Esophagus muscularis mucosa (tissue), 4 donors: ENCODE results near the gene PNPLA6. TPM values are rescaled to one million over a fixed set of nuclear protein-coding genes. Genes with fewer than 3 reads are reported as not detected.

ENCODE experiments used
- DNase-seq: peaks from one replicate; pipeline ENCODE4 v3.0.0-alpha.2; 2017; ENCODE audit errors: extremely low spot score
- H3K27ac ChIP-seq, 4 donors: fragments of 200-600 bp; sonication (generic); replicated peaks in 1 of 4; 1 replicate in 3 of 4; 2 replicates in 1 of 4; pipeline ENCODE4 v1.5.1; 2016 to 2019; ENCODE audit warnings: mild to moderate bottlenecking in 1 of 4
- H3K27me3 ChIP-seq, 4 donors: fragments of 200-600 bp; sonication (generic); one replicate each; pipeline versions ENCODE4 v1.5.1 to v1.6.0; 2016 to 2019
- H3K36me3 ChIP-seq, 4 donors: fragments of 200-600 bp; sonication (generic); one replicate each; pipeline ENCODE4 v1.5.1; 2016 to 2019
- H3K4me1 ChIP-seq, 4 donors: fragments of 200-600 bp; sonication (generic); one replicate each; pipeline ENCODE4 v1.5.1; 2016 to 2019
- H3K4me3 ChIP-seq, 4 donors: fragments of 200-600 bp; sonication (generic); 1 replicate in 2 of 4; 2 replicates in 2 of 4; pipeline ENCODE4 v1.5.1; 2016 to 2019; ENCODE audit warnings: mild to moderate bottlenecking in 4 of 4, moderate library complexity in 1 of 4
- H3K9me3 ChIP-seq, 4 donors: fragments of 200-600 bp; sonication (generic); 1 replicate in 3 of 4; 2 replicates in 1 of 4; pipeline ENCODE4 v1.5.1; 2016 to 2019
- CTCF ChIP-seq, 3 experiments: fragments of 200-600 bp in 2 of 3; fragments of 450-650 bp in 1 of 3; sonication (generic) in 2 of 3; IDR thresholded peaks; one replicate each; pipeline ENCODE4 v1.5.1; 2017 to 2019; ENCODE audit warnings: antibody characterized with exemption in 3 of 3, mild to moderate bottlenecking in 2 of 3, moderate library complexity in 1 of 3
- EP300 ChIP-seq: sonication (generic); formaldehyde crosslinking; IDR thresholded peaks from one replicate; pipeline ENCODE4 v1.6.1; 2017; ENCODE audit warnings: antibody characterized with exemption
- POLR2A ChIP-seq: fragments of 450-650 bp; IDR thresholded peaks from one replicate; pipeline ENCODE4 v1.6.1; 2017; ENCODE audit warnings: antibody characterized with exemption, moderate library complexity, mild to moderate bottlenecking, low read depth
- POLR2AphosphoS5 ChIP-seq, 2 donors: sonication (generic); formaldehyde crosslinking; IDR thresholded peaks; one replicate each; pipeline ENCODE4 v1.6.1; 2017; ENCODE audit warnings: antibody characterized with exemption in 2 of 2
- WGBS: methylation state at CpG from one replicate; pipeline ENCODE4 v1.1.5; 2018; 5-methylcytosine and 5-hydroxymethylcytosine counted together
- intact Hi-C: fragments of 100-400 bp; cut with DNase I; formaldehyde crosslinking; loops from one replicate; pipeline ENCODE4 v1.15.1; 2023
- total RNA-seq, 4 donors: library from RNA; depleted of rRNA; stranded (reverse); fragments of >200 nt; gene quantifications; one replicate each; pipeline versions ENCODE4 v1.1.0 to v1.2.1, GENCODE V29; 2016

The PNPLA6 gene
- total RNA-seq, 4 donors from 2014 or later: 58.1 to 156 (median 85.7) TPM

GRCh38 chr19:7513809-7514642, 21.5 kb upstream of the PNPLA6 start:
- peak overlapping the region; percentile 87 to 93 (median 90) for H3K27ac ChIP-seq
- intact Hi-C loops: no loop called here
- peaks cover 0 to 2% (median under 1%) of the 10 kb centered on the region in 4 donors for H3K36me3 ChIP-seq
- H3K9me3 ChIP-seq: no peaks in the 10 kb centered on the region
- 91% methylated on average over 5 of the region's 5 CpGs for WGBS
- TF ChIP-seq CTCF (IDR thresholded peaks at IDR 0.05) (no peak), EP300 (no peak), POLR2AphosphoS5 (IDR thresholded peaks at IDR 0.05) (no peak), POLR2A (no peak)
- no peaks in the 10 kb centered on the region for H3K27me3 ChIP-seq
- H3K4me3 ChIP-seq: no peak overlapping the region
- no peak for DNase-seq
- H3K4me1 ChIP-seq: peaks cover 21 to 38% (median 37%) of the 10 kb centered on the region in 4 donors

- WGBS: 53% methylated on average over 13 of the region's 13 CpGs
- peak overlapping the region; percentile 77 to 91 (median 81) for H3K4me3 ChIP-seq
- no peaks in the 10 kb centered on the region for H3K27me3 ChIP-seq
- intact Hi-C loops: loop anchor here (5.0 kb wide), 1 partner anchor 118 kb away; no protein-coding TSS in a partner anchor
- no peak for DNase-seq
- peak overlapping the region; percentile 87 to 93 (median 90) for H3K27ac ChIP-seq
- H3K9me3 ChIP-seq: no peaks in the 10 kb centered on the region
- TF ChIP-seq CTCF (IDR thresholded peaks at IDR 0.05) (no peak), EP300 (peak; percentile 56), POLR2A (no peak), POLR2AphosphoS5 (IDR thresholded peaks at IDR 0.05) (peak; percentile 78 to 84)
- H3K4me1 ChIP-seq: peaks cover 21 to 38% (median 37%) of the 10 kb centered on the region in 4 donors
- peaks cover 8 to 14% (median 12%) of the 10 kb centered on the region in 4 donors for H3K36me3 ChIP-seq
Measured at GRCh38 chr19:7515110-7515644, 20.3 kb upstream of the PNPLA6 start.

- H3K4me3 ChIP-seq: peak within 1 kb of the TSS; percentile 77 to 91 (median 81)
- DNase-seq: no peak
- TF ChIP-seq CTCF (IDR thresholded peaks at IDR 0.05) (no peak), POLR2AphosphoS5 (IDR thresholded peaks at IDR 0.05) (peak in 1 of 2 donors; percentile 43)
- H3K27me3 ChIP-seq: no peaks in the 10 kb centered on the region
- 2% methylated on average over 22 of the region's 33 CpGs for WGBS
- intact Hi-C loops: loop anchor here (5.0 kb wide), 1 partner anchor 118 kb away; no protein-coding TSS in a partner anchor
- peaks cover 11 to 19% (median 17%) of the 10 kb centered on the region in 4 donors for H3K36me3 ChIP-seq
- H3K4me1 ChIP-seq: peaks cover 21 to 38% (median 37%) of the 10 kb centered on the region in 4 donors
- no peaks in the 10 kb centered on the region for H3K9me3 ChIP-seq
- peak within 1 kb of the TSS; percentile 88 to 93 (median 90) for H3K27ac ChIP-seq
Measured at GRCh38 chr19:7515645-7516151, 19.8 kb upstream of the PNPLA6 start, which contains the start of gene ZNF358. Gene ZNF358 (plus strand): TSS chr19:7516103. CDS start chr19:7519243, 3,140 bp downstream.

GRCh38 chr19:7516333-7516732, 19.2 kb upstream of the PNPLA6 start:
- Histone ChIP-seq H3K4me1 (peaks cover 21 to 39% (median 38%) of the 10 kb centered on the region in 4 donors), H3K4me3 (peak overlapping the region; percentile 77 to 91 (median 81)), H3K9me3 (no peaks in the 10 kb centered on the region), H3K27me3 (no peaks in the 10 kb centered on the region), H3K27ac (peak overlapping the region; percentile 88 to 93 (median 90)), H3K36me3 (peaks cover 11 to 22% (median 18%) of the 10 kb centered on the region in 4 donors)
- intact Hi-C loops: loop anchor here (5.0 kb wide), 1 partner anchor 119 kb away; no protein-coding TSS in a partner anchor
- TF ChIP-seq POLR2AphosphoS5 (IDR thresholded peaks at IDR 0.05) (no peak), EP300 (no peak), CTCF (IDR thresholded peaks at IDR 0.05) (no peak), POLR2A (no peak)
- no peak for DNase-seq
- 0% methylated on average over 4 of the region's 28 CpGs for WGBS
